ENCODE results near the gene CDKN2D.

CDKN2D gene

DNA sequence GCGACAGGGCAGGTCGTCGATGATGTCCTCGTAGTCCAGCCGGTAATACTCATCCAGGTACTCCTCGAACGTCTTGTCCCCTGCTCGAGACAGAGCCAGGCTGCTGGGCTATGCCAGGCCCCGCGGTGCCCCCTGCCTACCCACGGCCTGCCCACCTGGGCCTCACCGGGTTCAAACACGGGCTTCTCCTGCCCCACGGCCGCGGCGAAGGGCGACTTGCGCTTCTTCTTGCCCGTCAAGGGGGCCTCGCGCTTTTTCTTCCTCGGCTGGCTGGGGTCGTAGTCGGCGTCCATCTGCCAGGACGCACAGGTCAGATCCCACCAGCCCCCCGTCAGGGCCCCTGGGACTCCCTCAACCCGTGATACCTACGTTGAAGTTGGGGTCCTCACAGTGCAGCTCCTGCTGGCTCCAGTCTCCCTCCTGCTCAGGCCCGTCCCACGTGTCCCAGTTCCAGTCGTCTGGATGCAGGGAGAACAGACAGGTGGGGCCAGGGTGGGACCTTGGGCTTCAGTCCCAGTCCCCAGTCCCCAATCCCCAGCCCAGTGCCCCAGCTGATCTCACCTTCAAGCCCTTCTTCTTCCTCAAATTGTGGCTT lies 11.1 kb downstream of the CDKN2D start:
- DNase-seq (ENCODE audit: low read depth), result no peak
- TF ChIP-seq, protein P1, sequence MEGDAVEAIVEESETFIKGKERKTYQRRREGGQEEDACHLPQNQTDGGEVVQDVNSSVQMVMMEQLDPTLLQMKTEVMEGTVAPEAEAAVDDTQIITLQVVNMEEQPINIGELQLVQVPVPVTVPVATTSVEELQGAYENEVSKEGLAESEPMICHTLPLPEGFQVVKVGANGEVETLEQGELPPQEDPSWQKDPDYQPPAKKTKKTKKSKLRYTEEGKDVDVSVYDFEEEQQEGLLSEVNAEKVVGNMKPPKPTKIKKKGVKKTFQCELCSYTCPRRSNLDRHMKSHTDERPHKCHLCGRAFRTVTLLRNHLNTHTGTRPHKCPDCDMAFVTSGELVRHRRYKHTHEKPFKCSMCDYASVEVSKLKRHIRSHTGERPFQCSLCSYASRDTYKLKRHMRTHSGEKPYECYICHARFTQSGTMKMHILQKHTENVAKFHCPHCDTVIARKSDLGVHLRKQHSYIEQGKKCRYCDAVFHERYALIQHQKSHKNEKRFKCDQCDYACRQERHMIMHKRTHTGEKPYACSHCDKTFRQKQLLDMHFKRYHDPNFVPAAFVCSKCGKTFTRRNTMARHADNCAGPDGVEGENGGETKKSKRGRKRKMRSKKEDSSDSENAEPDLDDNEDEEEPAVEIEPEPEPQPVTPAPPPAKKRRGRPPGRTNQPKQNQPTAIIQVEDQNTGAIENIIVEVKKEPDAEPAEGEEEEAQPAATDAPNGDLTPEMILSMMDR (IDR thresholded peaks at IDR 0.05; ENCODE audit: insufficient read depth, low read depth, low read length, missing control alignments), result no peak
- H3K4me3 ChIP-seq (ENCODE audit: low read length), result no peak overlapping the region

DNA sequence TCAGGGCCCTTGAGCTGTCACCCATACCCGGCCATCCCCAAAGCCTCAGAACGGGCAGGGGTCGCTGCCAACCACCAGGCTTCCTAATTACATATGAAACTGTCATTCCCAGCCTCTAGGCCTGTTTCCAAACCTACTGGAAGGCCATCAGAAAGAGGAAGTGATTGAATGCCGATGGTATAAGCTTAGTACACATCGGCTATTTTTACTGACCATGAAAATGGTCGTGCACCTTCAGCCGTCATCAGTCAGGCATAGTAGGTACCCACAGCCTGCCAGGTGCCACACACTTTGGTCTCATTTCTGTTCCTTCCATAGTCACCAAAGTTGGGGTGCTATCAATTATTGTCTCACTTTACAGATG lies 13.2 kb downstream of the CDKN2D start:
- H3K4me3 ChIP-seq (ENCODE audit: low read length), result no peak overlapping the region
- TF ChIP-seq, protein P1 (IDR thresholded peaks at IDR 0.05; ENCODE audit: insufficient read depth, low read depth, low read length, missing control alignments), result no peak

DNA sequence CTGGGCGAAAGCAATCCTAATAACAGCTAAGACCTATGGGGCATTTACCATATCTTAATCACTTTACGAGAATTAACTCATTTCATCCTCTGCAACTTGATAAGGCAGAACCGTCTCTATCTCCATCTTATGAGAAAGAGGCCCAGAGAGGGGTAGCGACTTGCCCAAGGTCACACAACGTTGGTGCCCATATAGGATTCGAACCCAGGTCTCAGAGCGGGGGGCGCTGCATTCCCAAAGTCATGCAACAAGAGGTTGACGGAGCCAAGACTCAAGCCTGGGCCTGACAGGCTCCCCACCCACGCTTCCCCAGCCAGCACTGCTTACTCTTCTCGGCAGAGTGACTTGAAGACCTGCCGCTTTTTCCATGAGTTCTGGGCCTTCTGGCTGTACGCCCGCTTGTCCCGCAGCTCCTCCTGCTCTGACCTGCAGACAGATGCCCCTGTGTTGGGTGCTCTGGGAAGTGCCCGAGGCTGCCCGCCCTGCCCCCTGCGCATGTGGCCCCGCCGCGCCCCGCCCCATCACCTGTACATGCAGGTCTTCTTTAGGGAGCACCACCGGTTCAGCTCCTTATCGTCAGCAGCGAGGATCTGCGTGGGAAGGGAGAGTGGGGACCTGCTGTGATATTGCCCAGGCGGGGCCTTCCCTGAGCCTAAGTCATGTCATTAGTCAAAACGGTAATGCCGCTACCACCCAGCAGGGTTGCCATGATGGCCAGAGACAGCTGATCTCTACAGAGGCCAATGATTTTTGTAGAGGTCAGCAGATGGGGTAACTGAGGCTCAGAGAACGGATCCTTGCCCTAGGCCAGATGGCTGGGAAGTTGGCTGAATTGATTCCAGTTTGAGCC lies 13.8 kb downstream of the CDKN2D start:
- TF ChIP-seq, protein P1 (IDR thresholded peaks at IDR 0.05; ENCODE audit: insufficient read depth, low read depth, low read length, missing control alignments), result peak; percentile 39
- DNase-seq (ENCODE audit: low read depth), result peak; percentile 94
- H3K4me3 ChIP-seq (ENCODE audit: low read length), result no peak overlapping the region

More for the DNA sequence above, 13.2 kb downstream of the CDKN2D start:
- no peak for DNase-seq (ENCODE audit: low read depth)

DNA sequence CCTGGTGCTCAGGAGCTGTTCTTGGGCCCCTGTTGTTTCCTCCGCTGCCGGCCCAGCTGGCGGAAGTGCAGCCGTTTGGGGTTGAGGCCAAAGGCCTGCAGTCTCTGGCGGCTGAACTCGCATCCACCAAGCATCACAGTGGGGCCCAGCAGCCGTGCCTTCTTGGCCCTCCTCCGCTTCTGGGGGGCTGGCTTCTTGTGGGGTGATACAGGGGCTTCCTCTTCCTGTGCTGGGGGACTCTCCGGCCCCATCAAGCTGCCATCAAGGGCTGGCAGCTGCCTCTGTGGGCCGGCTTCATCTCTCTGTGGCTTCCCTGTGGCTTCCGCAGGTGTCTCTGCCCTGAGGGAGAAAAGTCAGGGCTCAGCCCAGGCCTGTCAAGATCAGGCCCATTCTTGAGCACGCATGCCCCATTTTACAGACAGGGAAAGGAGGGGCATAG lies 14.8 kb downstream of the CDKN2D start:
- DNase-seq (ENCODE audit: low read depth), result peak; percentile 95
- no peak overlapping the region for H3K4me3 ChIP-seq (ENCODE audit: low read length)
- TF ChIP-seq, protein P1 (IDR thresholded peaks at IDR 0.05; ENCODE audit: insufficient read depth, low read depth, low read length, missing control alignments), result no peak

DNA sequence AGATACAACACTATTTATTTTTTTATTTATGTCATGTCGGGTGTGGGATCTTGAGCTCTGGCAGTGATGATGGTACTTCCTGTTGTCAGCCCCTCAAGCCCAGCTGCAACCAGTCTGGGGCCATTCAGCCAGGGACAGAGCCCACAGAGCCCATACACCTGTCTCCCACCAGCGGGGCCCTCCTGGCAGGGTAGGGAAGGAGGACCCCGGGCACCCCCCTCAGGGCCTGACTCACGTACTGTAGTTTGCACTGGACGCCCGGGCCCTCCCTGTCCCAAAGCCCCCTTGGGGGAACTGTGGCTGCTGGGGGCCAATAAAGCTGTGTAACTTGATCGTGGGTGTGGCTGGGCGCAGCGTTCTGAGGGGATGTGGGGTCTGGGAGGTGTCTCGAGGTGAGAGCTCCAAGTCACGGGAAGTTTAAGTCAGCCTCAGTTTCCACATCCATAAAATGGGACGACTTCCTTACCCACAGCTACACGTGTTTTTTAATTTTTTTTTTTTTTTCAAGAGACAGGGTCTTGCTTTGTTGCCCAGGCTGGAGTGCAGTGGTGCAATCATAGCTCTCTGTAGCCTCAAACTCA lies 15.6 kb downstream of the CDKN2D start:
- no peak overlapping the region for H3K4me3 ChIP-seq (ENCODE audit: low read length)
- TF ChIP-seq, protein P1 (IDR thresholded peaks at IDR 0.05; ENCODE audit: insufficient read depth, low read depth, low read length, missing control alignments), result no peak
- no peak for DNase-seq (ENCODE audit: low read depth)

DNA sequence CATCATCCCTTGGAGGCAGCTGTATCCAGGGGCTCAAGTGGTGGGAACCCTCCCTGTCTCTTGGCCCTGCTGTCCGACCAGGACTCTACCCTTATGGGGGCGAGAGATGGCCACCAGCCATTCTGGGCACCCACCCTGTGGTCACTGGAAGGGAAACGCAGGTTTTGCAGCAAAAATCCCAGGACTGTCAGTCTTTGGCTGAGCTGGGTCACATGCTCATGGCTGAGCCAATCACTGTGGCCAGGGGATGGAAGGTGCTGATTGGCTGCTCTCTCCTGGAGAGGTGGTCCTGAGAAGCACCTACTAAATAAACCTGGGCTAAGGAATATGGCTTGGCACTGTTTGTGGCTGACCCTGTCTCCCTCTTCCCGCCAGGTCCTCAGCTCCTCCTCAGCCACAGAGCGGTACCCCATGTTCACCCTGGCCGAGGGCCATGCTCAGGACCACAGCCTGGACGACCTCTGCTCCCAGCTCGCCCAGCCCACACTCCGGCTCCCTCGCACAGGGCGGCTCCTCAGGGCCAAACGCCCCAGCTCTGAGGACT lies 16.2 kb downstream of the CDKN2D start:
- DNase-seq (ENCODE audit: low read depth), result no peak
- H3K4me3 ChIP-seq (ENCODE audit: low read length), result no peak overlapping the region

More for the DNA sequence above, 16.2 kb downstream of the CDKN2D start:
- TF ChIP-seq, protein P1 (IDR thresholded peaks at IDR 0.05; ENCODE audit: insufficient read depth, low read depth, low read length, missing control alignments), result no peak

All from epithelial cell of esophagus (primary cell).